Endometrial microvascular endothelial cells (primary cell): ENCODE data around the gene HECTD4. TPM values are rescaled to one million over a fixed set of nuclear protein-coding genes. Genes with fewer than 3 reads are reported as not detected.
"Not testable (repeated sequence)": the region's sequence is repeated elsewhere in the genome, so short reads cannot be mapped to it uniquely, and the experiment has no call there.

Source experiments
- in situ Hi-C: cut with HindIII; loops from 2 replicates; pipeline ENCODE4 v1.10.0; 2017; ENCODE audit warnings: low sequenced_read_pairs, low pct_unique_long_range_greater_than_20kb; ENCODE audit errors: inconsistent ontology term
- total RNA-seq: library from RNA; depleted of rRNA; stranded (reverse); fragments of >200 nt; gene quantifications from one replicate; pipeline ENCODE4 v1.2.3, GENCODE V29; 2015; ENCODE audit errors: inconsistent ontology term

Gene HECTD4
- total RNA-seq, 1 donor from 2014 or later: 8.7 TPM

DNA sequence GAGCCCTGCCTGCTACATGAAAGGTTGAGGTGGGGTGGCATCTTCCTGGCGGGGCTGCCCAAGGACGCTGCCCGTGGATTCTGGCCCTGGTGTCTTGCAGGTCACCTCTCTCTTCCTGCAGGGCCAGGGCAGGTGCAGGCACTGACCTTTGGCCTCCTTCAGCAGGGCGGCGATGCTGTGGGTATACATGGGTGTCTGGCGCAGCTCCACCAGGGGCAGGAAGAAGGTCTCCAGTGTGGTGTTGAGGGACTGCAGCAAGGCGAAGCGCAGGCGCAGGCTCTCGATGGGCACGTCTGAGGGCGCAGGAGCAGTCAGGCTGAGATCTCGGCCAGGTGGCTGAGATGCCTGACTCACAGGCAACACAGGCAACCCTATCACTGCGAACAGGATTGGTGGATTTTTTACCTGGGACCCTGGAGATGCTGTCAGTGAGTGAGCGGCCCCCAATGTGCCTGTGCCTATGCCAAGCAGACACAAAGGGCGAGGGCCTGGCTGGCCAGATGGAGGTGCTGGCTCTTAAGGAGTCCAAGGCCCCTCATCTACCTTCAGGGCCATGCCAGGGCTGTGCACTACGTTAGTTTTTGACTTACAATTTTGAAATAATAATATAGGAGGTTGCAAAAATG, 211.1 kb downstream of the HECTD4 start:
- in situ Hi-C loops: no loop called here

DNA sequence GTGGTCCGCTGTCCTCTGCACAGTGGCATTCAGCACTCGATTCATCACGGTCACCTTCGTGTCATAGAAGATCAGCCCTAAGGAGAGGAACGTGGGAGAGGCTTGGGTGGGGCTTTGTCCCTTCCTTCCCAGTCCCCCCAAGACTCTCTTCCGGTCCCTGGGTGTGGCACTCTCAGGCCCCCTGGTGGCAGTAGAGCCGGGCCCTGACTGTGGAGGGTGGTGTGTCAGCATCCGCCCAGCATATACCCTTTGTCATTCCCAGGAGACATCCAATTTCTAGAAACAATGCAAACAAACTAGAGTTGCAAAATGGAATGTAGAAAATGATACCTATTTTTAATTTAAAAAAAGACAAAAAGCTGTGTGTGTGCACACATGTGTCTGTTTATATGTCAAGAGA, 211.9 kb downstream of the HECTD4 start:
- in situ Hi-C loops: no loop called here

DNA sequence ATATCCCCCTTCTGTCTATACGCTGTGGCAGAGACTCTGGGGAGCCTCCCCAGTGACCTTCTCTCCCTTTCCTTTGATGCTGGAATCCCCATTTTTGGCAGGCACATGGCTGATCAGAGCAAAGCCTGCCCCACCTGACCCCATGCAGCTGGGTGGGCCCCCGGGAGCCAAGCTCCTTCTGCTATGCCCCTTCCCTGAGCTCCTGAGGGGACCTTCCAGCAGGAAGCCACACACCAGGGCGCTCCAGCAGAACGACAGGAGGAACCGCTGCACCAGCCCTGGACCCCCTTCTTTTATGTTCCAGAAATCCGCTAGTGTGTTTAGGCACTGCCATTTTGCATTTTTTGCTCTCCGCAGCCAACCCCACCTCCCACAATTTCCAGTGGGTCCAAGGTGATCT, 212.3 kb downstream of the HECTD4 start:
- in situ Hi-C loops: no loop called here

DNA sequence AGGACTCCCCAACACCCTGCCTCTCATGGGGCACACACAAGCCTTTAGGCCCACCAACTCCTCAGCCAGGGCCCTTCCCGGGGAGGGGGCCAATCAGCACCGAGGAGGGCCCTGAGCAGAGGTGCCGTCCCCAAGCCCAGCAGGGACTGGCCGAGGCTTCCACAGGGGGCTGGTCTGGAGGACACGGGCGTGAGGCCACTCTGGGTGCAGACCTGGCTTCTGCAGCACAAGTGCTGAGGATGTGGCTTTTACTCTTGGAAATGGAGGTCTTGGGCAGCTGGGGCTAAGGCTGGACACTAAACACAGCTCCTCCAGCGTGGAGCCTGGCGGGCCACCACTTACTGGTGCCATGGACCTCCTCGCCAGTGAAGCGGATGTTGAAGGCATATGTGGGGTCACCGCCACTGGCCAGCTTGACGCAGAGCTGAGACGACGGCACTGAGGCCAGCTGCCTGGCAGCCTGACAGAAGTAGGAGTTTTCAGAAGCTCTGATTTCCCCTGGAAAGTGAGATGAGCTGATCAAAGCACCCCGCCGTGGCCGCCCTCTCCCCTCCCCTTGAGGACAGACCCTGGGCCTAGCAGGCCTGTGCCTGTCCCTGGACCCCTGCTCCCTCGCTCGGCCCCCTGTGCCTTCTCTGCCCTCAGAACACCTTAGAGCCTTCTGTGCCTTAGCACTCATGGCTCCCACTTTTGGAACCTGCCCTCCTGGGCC, 212.9 kb downstream of the HECTD4 start:
- in situ Hi-C loops: no loop called here

DNA sequence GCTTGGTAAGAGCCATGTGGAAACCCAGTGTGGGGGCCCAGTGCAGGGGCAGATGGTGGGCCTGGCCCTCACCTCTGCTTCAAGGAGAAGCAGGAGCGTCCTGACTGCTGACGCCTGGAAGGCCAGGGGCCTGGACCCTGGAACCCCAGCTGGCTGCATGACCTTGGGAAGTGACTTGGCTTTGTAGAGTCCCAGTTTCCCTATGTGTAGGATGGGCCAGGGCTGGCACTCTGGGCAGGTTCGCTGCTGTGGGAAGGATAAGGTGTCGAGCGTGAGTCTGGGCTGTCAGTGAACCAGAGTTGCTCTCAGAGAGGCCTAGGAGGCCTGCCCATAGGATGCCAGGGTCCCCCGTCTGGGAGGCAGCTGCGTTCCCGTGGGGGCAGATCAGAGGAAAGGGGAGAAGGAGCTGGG, 213.7 kb downstream of the HECTD4 start:
- in situ Hi-C loops: no loop called here

DNA sequence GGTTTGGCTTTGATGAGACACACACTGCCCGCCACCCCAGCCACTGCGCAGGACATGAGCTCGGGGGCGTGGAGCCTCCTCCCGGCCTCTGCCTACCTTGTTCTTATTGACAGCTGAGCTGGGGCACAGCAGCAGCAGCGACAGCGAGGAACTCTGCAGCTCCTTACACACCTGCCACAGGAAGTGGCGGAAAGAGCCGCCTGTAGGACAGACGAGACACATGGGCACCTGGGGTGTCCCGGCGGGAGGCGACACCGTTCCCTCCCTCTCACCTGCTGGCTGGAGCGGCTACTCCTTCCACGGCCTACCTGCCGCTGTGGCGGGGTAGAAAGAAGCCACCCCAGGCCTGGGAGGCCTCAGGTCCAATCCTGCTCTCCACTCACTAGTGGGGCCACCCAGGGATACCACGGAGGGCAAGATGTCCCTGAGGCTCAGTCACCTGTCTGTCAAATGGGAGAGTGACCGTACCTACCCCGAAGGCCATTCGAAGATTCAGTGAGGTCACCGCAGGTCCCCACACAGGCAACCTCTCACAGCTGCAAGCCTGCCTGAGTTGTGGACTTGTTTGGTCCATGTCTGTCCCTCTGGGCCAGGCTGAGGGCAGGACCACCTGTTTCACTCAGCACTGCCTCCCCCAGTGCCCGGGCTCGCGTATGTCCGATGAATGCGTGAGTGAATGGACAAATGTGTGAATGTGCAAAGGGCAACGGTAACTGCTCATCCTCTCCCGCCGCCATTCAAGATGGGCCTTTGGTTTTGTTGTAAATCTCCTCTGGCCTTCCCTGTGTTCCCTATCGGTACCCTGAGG, 214.3 kb downstream of the HECTD4 start:
- in situ Hi-C loops: no loop called here

DNA sequence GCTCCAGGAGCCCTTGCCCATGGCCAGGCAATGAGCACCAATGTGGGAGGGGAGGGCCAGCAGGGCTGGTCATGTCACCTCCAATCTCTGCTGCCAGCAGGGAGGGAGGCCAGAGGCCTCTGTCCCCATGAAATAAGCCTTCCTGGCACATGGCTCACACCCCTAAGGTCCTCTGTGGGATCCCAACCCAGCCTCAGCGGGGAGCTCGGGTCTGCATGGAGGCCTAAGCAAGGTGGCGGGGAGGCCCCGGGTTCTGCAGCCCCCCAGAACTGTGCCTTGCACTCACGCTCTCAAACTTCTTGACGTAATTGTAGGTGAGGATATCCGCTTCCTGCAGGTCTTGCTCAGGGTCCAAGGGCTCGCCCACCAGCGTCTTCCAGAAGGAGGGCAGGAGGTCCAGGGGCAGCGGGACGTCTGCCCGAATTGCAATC, 215.2 kb downstream of the HECTD4 start:
- in situ Hi-C loops: no loop called here

DNA sequence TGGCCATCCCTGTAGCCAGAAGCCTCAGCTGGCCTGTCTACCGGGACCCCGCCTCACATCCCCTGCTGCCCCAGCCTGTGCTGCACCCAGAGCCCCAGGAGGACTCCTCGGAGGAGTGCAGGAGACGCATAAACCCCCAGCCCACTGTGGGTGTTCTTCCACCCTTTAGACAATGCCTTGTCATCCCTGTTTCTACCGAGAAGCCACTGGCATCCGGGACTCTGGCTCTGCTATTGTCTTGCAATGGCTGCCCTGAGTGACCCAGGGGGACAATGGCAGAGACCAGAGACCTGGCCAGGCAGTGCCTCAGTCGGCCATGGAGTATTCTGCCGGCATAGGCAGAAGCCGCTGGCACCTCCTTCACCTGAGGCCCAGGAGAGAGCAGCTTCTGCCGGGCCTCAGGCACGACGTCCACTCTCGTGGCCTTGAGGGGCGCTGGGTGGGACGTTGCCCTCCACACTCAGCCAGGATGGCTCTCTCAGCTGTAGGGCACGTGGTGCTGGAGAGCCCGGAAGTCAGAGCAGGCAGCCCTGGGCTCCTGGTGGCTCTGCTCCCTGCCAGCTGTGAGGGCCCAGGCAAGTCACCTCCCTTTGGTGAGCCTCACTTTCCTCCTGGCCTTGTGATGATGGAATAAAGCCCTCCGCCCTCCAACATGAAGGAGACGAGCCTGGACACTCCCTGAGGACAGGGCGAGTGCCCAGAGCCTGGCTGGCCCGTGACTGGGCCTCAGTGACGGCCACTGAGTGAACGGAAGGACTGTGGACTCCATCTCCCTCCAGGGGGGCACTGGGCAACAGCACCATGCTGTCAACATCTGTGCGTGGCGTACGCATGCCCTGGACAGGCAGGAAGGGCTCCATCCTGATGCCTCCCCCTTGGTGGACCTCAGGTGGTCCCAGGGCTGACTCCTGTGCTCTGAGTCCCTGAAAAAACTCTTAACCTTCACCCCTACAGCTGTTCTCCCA, 215.9 kb downstream of the HECTD4 start:
- in situ Hi-C loops: no loop called here

DNA sequence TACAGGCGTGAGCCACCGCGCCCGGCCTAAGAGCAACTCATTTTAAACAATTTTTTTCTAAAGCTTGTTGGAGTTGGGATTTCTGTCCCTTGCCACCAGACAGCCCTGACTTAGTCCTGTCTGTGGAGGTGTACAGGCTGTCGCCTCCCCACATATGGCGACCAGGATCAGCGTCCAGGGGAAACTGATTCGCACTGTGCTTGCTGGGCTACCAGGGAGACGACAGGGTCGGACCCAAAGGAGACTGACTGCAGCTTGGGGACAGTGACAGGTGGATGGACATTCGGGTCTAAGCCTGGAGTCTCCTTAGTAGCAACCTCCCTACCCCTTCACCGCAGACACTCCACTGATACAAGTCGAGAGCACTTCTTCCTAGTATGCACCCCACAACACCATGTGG, 216.6 kb downstream of the HECTD4 start:
- in situ Hi-C loops: no loop called here

DNA sequence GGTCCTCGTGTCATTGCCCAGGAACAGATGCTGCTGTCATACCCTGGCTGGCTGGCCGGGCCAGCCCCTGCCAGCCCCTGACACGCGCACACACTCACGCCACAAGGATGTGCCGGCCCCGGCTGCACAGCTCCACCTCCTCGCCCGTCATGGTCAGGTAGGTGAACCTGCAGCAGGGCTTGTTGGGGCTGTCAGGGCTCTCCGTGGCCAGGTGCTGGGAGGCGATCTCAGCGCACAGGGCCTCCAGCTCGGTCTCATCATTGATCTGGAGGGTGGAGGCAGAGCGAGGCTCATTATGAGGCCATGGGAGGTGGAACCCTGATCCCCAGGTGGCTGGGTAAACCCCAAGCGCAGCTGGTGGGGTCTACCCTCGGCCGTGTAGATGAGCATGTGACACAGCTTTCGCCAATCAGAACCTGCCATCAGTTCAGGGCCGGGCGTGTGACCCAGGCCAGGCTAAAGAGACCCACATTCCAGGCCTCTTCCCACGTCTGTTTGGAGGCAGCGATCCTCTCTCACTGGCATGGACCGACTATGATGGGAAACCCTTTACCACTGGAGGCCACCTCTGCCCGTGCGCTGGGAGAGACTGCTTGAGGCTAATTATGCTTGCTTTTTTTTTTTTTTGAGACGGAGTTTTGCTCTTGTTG, 218.1 kb downstream of the HECTD4 start:
- in situ Hi-C loops: no loop called here

DNA sequence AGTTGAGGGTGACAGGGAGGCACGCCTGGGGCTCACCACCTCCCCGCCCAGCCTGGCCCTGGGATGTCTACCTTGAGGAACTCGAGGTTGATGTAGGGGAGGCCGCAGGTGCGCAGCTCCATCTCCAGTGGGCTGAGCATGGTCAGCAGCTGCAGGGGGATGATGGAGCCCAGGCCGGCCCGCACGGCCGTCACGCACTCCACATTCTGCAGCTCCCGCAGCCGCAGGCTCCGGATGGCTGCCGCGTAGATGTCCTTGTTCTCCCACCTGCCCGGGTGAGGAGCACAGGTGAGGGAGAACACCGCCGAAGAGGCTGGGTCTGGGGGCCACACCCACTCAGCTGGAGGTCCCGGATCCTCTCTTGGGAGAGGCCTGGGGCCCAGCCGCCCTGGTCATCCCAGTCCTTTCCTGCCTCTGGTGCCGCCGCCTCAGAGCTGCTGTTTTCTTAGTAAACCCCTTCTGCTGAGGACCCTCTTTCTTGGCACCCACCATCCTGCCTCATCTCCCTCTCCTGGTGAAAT, 218.7 kb downstream of the HECTD4 start:
- in situ Hi-C loops: no loop called here

DNA sequence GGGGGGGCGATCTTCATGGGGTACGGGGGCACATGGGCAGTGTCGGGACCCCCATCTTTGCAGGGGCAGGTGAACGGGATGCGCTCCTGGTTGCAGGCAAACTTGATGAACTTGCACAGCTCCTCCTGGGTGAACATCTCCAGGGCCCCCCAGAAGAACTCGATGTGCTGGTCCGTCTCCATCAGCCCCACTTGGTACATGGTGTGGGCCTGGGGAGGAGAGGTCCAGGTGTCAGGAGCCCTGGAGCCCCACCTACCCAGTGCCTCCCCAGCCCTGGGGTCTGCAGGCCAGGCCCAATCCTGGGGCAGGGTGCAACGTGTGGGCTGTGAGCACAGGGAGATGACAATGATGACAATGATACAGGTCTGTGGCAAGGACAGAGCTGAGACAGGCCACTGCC, 219.2 kb downstream of the HECTD4 start:
- in situ Hi-C loops: no loop called here

DNA sequence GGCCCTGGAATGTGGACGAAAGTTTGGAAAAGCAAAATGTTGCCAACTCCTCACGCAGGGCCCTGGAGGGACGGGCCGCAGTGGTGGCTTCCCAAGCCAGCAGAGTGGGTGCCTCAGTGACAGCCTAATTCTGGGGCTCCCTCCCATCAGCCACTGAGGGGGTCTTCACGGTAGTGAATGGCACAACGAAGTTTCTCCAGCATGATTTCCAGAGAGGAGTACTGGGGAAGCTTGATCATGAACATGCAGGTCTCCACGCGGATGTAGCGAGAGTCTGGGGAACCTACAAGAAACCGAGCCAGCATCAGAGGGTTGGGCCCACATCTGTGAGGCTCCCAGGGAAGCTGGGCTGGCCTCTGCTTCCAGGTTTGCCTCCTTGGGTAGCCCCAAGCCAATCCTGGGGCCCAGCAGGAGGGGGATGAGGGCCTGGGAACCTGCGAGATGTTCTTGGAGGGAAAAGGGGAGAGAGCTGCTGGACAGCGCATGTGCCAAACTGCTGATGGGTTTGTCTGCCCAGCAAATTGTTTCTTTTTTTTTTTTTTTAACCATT, 219.9 kb downstream of the HECTD4 start:
- in situ Hi-C loops: no loop called here

DNA sequence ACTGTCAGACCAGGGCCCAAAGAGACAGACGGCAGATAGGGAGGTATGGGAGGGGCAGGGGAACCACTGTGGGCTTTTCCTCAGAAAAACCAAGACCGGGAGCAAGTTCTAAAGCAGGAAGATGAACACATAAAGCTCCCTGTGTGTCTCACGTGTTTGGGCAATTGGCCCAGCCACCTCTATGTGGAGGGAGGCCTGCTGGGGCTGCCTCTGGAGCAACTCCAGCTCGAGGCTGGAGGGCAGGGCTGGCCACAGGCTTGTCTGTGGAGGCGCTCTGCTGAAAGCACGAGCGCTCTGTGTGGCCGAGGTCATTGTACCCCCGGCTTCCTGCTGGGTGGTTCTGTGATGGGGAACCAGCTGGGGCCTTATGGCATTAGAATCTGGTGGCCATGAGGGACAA, 220.5 kb downstream of the HECTD4 start:
- in situ Hi-C loops: no loop called here

DNA sequence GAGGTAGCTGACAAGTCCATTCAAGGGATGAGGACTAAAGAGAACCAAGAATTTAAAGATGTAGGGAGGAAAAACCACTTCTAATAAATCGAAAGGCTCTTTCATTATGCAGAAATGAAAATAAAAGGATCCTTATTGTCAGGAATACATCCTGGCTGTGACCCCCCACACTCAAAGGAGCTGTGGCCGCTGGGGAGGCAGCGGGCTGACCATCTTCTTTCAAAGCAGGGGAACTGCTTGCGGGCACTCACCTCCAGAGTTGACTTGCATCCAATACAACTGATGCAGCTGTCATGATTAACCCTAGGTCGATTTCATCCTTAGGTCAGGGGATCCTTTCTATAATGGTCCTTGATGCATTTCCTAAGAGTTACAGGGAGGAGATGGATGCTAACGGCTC, 221.6 kb downstream of the HECTD4 start:
- in situ Hi-C loops: no loop called here

DNA sequence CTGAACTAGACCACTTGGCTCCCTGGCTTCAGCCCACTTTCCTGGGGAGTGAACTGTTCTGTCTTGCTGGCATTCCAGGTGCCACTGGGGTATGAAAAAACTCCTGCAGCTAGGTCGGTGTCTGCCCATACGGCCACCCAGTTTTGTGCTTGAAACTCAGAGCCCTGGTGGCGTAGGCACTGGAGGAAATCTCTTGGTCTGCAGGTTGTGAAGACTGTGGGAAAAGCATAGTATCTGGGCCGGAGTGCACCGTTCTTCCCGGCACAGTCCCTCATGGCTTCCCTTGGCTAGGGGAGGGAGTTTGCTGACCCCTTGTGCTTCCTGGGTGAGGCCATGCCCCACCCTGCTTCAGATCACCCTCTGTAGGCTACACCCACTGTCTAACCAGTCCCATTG, 223.1 kb downstream of the HECTD4 start:
- in situ Hi-C loops: no loop called here

DNA sequence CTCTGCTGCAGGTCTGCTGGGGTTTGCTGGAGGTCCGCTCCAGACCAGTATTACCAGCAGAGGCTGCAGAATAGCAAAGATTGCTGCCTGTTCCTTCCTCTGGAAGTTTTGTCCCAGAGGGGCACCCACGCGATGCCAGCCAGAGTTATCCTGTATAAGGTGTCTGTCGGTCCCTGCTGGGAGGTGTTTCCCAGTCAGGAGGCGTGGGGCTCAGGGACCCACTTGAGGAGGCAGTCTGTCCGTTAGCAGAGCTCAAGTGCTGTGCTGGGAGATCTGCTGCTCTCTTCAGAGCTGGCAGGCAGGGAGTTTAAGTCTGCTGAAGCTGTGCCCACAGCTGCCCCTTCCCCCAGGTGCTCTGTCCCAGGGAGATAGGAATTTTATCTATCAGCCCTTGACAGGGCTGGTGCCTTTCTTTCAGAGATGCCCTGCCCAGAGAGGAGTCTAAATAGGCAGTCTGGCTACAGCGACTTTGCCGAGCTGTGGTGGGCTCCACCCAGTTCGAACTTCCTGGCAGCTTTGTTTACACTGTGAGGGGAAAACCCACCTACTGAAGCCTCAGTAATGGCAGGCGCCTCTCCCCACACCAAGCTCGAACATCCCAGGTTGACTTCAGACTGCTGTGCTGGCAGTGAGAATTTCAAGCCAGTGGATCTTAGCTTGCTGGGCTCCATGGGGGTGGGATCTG, 223.6 kb downstream of the HECTD4 start:
- in situ Hi-C loops: not testable (repeated sequence)

DNA sequence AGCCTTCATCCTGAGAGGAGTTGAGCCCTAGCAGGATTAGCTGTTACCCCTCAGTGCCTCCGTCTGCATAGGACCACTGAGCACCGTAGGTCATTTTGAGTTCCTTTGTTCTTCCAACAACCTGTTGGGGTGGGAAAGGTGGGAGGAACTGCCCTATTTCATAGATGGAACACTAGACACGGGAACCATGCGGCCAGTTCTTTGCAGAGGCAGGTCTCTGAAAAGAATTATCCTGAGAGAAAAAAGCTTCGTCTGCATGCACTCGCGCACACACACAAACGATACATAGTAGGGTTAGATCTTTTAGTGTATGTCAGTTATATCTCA, 228.4 kb downstream of the HECTD4 start:
- in situ Hi-C loops: no loop called here
